Breast epithelium (tissue), 3 donors: ENCODE data around the gene AHCTF1.

Experiments
- CTCF ChIP-seq, 3 donors: fragments of 450-650 bp; IDR thresholded peaks; one replicate each; pipeline ENCODE4 v1.5.1; 2016 to 2017; ENCODE audit warnings: antibody characterized with exemption in 3 of 3, mild to moderate bottlenecking in 3 of 3, moderate library complexity in 3 of 3
- POLR2A ChIP-seq: fragments of 450-650 bp; IDR thresholded peaks from one replicate; pipeline ENCODE4 v1.6.1; 2016; ENCODE audit warnings: antibody characterized with exemption, mild to moderate bottlenecking, moderate library complexity
- POLR2AphosphoS5 ChIP-seq, 3 donors: sonication (generic); formaldehyde crosslinking; IDR thresholded peaks; one replicate each; pipeline ENCODE4 v1.6.1; 2017; ENCODE audit warnings: antibody characterized with exemption in 3 of 3

- TF ChIP-seq CTCF (IDR thresholded peaks at IDR 0.05) (no peak), POLR2A (no peak), POLR2AphosphoS5 (IDR thresholded peaks at IDR 0.05) (no peak)
Observed at GRCh38 chr1:246876431-246876830, 55.3 kb downstream of the AHCTF1 start.
